ENCODE data around the gene LSAMP.

Gene LSAMP

GRCh38 chr3:116288485-116288884, 156.8 kb downstream of the LSAMP start:
- CTCF ChIA-PET, result interaction anchor here (0.7 kb wide), 1 partner anchor 28 kb away, joined by 3 read pairs; no protein-coding TSS in a partner anchor
- no peak overlapping the region for H3K27ac ChIP-seq
- no peak for TF ChIP-seq CTCF (conservative IDR thresholded peaks at IDR 0.05; ENCODE audit: low read depth)
- POLR2A ChIA-PET (ENCODE audit: low non-redundant PET), result no interaction called here
- no peak for DNase-seq (ENCODE audit: low spot score)

GRCh38 chr3:116285781-116286421, 159.4 kb downstream of the LSAMP start:
- ChIA-PET POLR2A (ENCODE audit: low non-redundant PET) (no interaction called here), CTCF (no interaction called here)
- no peak overlapping the region for H3K27ac ChIP-seq
- DNase-seq (ENCODE audit: low spot score), result no peak
- TF ChIP-seq CTCF (conservative IDR thresholded peaks at IDR 0.05; ENCODE audit: low read depth), result no peak

GRCh38 chr3:116281313-116282143, 163.8 kb downstream of the LSAMP start:
- ChIA-PET POLR2A (ENCODE audit: low non-redundant PET) (no interaction called here), CTCF (no interaction called here)
- no peak for TF ChIP-seq CTCF (conservative IDR thresholded peaks at IDR 0.05; ENCODE audit: low read depth)
- no peak for DNase-seq (ENCODE audit: low spot score)
- no peak overlapping the region for H3K27ac ChIP-seq

- TF ChIP-seq CTCF (conservative IDR thresholded peaks at IDR 0.05; ENCODE audit: low read depth), result no peak
- no peak for DNase-seq (ENCODE audit: low spot score)
- ChIA-PET CTCF (no interaction called here), POLR2A (ENCODE audit: low non-redundant PET) (no interaction called here)
- H3K27ac ChIP-seq, result no peak overlapping the region
Measured at GRCh38 chr3:116280130-116280740, 165.1 kb downstream of the LSAMP start.

- TF ChIP-seq CTCF (conservative IDR thresholded peaks at IDR 0.05; ENCODE audit: low read depth), result no peak
- H3K27ac ChIP-seq, result no peak overlapping the region
- POLR2A ChIA-PET (ENCODE audit: low non-redundant PET), result interaction anchor here (0.6 kb wide), 1 partner anchor 480 kb away, joined by 4 read pairs; no protein-coding TSS in a partner anchor
- CTCF ChIA-PET, result interaction anchor here (0.6 kb wide), 1 partner anchor 24 kb away, joined by 4 read pairs; no protein-coding TSS in a partner anchor
- no peak for DNase-seq (ENCODE audit: low spot score)
Measured at GRCh38 chr3:116276675-116277074, 168.6 kb downstream of the LSAMP start.

- DNase-seq (ENCODE audit: low spot score), result no peak
- ChIA-PET POLR2A (ENCODE audit: low non-redundant PET) (no interaction called here), CTCF (interaction anchor here (0.7 to 0.9 kb wide), 2 partner anchors 11 to 345 kb away, joined by 3 to 7 read pairs; no protein-coding TSS in a partner anchor)
- no peak for TF ChIP-seq CTCF (conservative IDR thresholded peaks at IDR 0.05; ENCODE audit: low read depth)
- H3K27ac ChIP-seq, result no peak overlapping the region
Measured at GRCh38 chr3:116270056-116270455, 175.2 kb downstream of the LSAMP start.
